ENCODE measurements around the gene VPS16.
"Not testable (repeated sequence)": the region's sequence is repeated elsewhere in the genome, so short reads cannot be mapped to it uniquely, and the experiment has no call there.

VPS16 gene

DNA sequence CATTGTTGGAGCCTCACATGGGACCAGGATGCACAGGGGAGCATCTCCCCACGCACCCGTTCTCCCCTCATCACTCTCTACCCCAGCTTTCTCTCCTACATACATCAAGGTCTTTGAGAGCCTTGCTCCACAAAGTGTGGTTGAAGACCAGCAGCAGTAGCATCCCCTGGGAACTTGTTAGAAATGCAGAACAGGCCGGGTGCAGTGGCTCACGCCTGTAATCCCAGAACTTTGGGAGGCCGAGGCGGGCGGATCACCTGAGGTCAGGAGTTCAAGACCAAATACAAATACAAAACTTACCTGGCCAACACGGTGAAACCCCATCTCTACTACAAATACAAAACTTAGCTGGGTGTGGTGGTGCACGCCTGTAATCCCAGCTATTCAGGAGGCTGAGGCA, 32.6 kb upstream of the VPS16 start:
- not testable (repeated sequence) for DNase-seq

- DNase-seq = no peak
Measured at GRCh38 chr20:2809690-2810089, 30.9 kb upstream of the VPS16 start.

DNA sequence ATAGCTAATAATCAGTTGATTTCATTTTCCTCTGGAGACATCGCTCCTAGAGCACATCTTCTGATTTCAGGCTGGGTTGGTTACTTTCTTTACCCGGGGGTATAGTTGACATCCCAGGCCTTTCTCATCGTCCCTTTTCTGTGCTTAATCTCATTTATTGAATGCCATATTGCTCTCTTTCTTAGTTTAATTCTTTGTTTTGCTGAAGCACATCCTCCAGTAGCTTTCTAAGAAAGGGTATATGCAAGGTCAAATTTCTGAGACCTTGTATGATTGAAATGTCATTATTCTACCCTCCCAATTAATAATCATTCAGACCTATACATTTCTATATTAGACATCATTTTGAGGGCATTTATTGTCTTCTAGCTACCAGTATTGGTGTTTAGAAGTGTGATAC, 28.4 kb upstream of the VPS16 start:
- no peak for DNase-seq

DNA sequence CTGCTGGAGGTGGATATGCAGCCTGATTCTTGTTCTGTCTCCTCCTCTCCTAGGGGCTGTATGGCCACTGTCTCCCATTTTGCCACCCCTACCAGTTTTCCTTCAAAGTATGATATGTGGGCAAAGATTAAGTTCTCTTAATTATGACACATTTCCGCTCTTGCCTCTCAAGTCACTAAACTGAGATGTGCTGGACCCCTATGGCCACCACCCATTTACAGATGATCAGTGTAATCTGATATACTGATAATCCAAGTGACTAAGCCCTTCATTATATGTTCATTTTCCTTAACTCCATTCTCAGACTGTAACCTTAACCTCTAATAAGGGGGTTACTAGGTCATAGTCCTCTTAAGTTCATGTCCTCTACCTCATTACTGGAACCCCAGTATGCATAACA, 26.5 kb upstream of the VPS16 start:
- no peak for DNase-seq

GRCh38 chr20:2814587-2815051, 25.9 kb upstream of the VPS16 start, which contains the start of gene C20orf141:
TSS of gene C20orf141 (plus strand) at chr20:2814987. CDS start at chr20:2815185, 198 bp downstream.
- no peak for DNase-seq

DNA sequence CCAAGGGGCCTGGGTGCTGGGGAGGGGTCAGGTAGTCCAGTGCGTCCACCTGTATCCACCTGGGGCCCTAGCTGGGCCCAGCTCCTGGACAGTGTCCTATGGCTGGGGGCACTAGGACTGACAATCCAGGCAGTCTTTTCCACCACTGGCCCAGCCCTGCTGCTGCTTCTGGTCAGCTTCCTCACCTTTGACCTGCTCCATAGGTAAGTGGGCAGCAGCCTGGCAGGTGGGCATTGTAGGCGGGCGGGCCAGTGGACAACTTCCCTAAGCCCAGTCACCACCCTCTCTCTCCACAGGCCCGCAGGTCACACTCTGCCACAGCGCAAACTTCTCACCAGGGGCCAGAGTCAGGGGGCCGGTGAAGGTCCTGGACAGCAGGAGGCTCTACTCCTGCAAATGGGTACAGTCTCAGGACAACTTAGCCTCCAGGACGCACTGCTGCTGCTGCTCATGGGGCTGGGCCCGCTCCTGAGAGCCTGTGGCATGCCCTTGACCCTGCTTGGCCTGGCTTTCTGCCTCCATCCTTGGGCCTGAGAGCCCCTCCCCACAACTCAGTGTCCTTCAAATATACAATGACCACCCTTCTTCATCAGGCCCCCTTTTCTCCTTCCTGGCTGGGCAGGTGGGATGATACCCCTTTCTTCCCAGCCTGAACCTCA, 25.2 kb upstream of the VPS16 start:
- no peak for DNase-seq

GRCh38 chr20:2816030-2816582, 24.4 kb upstream of the VPS16 start, which contains the start of gene TMEM239:
TSS of gene TMEM239 (plus strand) at chr20:2816364. CDS start at chr20:2816555, 191 bp downstream.
- DNase-seq = no peak

DNA sequence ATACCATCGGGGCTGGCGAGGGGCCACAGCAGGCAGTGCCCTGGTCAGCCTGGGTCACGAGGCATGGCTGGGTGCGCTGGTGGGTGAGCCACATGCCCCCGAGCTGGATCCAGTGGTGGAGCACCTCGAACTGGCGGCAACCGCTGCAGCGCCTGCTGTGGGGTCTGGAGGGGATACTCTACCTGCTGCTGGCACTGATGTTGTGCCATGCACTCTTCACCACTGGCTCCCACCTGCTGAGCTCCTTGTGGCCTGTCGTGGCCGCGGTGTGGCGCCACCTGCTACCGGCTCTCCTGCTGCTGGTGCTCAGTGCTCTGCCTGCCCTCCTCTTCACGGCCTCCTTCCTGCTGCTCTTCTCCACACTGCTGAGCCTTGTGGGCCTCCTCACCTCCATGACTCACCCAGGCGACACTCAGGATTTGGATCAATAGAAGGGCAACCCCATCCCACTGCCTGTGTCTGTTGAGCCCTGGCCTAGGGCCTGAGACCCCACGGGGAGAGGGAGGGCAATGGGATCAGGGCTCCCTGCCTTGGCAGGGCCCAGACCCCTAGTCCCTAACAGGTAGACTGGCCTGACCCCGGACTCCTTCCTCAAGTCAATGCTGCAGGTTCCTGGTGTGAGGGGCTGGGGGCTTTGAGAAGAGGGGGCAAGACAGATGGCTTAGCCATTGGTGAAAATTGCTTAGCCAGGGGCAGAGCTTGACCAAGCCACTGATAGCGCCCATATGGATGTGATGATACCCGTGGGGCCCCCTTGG, 23.8 kb upstream of the VPS16 start:
- no peak for DNase-seq

DNA sequence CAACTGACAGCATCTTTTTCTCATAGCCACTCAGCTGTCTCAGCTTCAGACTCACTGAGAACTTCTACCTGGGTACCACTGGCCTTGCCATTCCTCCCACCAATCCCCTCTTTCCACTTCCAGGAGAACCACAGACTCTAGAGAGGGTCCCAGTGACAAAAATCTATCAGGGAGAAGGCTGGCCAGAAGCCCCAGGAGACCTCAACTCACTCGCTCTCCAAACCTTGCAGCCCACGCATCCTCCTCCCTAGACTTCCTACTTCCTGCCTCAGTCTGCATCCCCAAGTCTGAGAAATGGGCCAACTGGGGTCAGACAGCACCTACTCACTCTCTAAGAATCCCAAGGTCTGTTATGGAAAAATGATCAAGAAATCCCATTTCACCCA, 23.2 kb upstream of the VPS16 start:
- no peak for DNase-seq

DNA sequence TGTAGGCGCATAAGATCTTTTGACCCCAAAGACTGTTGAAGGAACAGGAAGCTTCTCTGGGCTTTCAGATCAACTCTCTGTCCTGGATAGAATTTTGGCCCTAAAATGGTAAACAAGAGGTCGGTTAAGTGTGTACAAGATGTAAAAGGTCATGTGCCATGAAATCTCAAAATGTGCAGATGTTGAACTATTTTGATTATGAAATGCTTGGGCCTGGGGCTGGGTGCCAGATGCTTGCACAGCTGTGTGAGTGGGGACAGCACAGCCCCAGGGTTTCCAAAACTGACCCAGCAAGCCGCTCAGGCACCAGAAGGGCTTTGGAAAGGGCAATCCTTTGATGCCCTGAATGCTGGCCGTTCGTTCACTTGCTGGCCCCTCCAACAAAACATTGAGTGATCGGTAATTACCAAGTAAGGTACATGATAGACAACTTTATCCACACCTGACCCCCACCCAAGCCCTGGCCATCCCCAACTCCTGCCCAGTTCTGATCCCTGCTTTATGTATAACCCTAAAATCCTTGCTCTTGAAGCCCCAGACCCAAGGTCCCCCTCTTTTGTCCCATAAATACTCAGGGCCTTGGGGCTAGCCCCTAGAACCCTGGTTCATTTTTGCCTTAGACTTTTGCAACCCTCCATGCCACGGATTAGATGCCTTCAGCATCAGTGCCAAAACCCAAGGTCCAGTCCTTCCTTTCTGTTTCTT, 22.5 kb upstream of the VPS16 start:
- DNase-seq = no peak

DNA sequence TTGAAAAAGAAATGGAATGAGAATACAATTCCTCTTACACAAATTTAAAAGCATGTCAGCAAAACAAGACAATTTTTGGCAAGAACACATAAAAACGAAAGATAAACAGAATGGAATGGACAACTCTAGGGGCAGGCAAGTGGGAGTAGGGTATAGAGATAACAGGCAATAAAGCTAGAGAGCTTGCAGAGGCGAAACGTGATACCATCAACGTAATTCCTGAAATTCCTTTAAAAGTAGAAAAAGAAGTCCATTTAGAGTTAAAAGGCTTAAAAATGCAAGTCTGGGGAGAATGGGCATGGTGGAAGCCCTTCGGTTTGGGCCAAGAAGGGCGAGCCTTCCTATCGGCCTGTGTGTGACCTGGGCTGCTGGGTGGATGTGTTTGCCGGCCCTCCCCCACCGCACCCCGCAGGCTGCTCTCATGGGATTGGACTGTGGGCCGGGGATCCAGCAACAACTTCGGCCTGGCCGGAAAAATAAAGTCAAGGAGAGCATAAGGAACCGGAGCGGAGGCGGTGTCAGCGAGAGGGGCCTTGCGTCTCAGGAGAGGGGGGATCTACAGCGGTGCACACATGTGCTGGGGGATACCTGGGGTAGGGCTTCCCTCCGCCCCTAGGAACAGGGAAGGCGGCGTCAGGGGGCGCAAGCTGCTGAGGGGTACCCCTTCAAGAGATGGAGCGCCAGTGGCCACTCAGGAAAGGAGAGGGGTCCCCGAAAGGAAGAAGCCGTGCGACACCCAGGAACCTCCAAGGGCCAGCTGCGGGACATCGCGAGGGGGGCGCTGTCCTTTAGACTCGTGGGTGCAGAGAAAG, 20.3 kb upstream of the VPS16 start:
- no peak for DNase-seq

DNA sequence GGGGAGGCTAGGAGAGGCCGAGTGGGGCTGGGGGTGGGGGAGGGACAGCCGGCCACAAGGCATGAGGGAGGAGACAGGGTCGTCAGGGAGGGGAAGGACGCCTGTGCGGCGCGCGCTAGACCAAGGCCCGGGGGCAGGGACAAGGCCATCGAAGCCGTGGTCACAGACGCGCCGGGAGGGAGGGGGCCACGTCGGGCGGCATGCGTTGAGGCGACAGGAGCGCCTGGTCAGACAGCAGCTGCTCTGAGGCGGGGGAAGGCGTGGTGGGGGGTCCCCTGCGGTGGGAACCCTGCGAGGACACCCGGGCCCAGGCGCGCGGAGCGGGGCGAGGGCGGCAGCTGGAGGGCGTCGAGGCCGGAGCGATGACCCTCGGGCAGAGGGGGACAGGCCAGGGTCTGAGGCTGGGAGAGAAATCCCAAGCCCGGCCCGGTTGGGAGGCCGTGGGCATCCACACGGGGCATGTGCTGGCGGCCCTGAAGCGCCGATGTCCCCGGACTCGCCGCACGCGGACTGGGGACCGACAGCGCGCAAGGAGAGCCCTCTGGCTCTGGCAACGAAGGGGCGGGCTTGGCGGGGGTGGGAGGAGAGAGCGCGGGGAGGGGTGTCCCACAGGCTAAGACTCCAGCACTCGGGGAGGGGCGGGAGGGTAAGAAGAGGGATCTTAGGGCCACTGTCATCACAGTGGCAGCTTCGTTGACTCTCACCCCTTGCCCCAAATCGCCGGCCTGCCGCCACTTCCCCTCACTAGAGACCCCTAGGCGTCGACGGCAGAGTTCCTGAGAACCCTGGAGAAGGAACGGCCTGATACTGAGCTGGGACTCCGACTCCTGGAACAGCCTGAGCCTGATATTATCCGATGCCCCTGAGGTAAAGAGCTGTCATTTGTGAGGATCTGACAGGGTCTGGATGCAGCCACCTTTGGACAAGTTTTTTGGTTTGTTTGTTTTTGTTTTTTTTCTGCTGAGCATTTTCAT, 19.4 kb upstream of the VPS16 start:
- no peak for DNase-seq

DNA sequence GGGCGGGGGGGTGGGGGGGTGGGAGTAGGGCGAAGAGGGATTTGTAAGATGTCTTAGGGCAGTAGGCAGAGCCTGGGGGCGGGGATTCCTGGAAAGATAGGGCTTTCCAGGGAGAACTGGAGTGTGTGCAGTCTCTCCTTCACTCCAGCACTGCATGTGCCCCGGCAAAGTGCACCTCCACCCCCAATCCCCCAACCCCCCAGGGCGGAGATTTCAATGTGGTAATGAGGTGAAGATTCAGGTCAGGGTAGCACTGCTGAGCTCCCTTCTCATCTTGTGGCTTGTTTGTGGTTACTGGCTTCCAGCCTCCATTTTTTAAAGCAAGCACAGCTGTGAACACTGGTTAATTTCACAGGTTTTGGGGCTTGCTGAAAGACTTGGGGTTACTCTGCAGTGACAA, 18.5 kb upstream of the VPS16 start:
- DNase-seq = no peak

GRCh38 chr20:2825761-2826160, 14.8 kb upstream of the VPS16 start:
- no peak for DNase-seq

GRCh38 chr20:2826655-2827054, 13.9 kb upstream of the VPS16 start:
- no peak for DNase-seq

GRCh38 chr20:2829376-2829775, 11.2 kb upstream of the VPS16 start:
- DNase-seq = no peak

GRCh38 chr20:2831206-2831605, 9.3 kb upstream of the VPS16 start:
- not testable (repeated sequence) for DNase-seq

- no peak for DNase-seq
Measured at GRCh38 chr20:2833761-2834160, 6.8 kb upstream of the VPS16 start.

GRCh38 chr20:2834401-2835110, 6.0 kb upstream of the VPS16 start:
- no peak for DNase-seq

DNA sequence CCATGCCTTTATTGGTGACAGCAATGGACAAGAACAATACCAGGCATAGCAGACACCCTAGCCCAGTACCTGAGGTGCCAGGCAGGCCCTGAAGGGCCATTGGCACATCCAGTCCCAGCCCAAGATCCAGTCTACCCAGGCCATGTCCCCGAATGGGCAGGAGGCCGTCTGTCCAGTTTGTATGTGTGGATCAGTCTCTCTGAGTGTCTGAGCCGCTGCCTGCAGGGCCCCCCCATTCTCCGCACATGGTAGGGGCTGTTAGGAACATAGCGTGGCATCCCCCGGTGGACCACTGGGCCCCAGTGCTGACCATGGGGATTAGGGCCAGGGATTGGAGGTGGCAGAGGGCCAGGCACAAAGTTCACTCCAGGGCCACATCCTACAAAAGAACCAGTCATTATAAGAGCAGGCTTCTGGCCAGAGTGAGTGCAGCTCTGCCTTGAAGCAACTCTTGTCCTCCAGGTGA, 5.2 kb upstream of the VPS16 start:
- no peak for DNase-seq
